WTC11 (cell line): ENCODE data around the gene FCER1G. TPM values are rescaled to one million over a fixed set of nuclear protein-coding genes. Genes with fewer than 3 reads are reported as not detected.

Experiments
- ATAC-seq: fragments of 200-7000 bp; cut with Tn5 transposase; 2 replicates; pipeline ENCODE4 v1.10.0; 2021; ENCODE audit warnings: mild to moderate bottlenecking, moderate library complexity
- CTCF ChIA-PET: fragments of 300-600 bp; sonication (Branson Sonifier 250); formaldehyde crosslinking; loops from one replicate; lab custom pipeline; 2021; ENCODE audit warnings: antibody characterized with exemption; lab: Charles Lee
- POLR2A ChIA-PET: fragments of 350-600 bp; sonication (Branson Sonifier 250); formaldehyde crosslinking; loops from one replicate; lab custom pipeline; 2021; ENCODE audit warnings: antibody characterized with exemption; lab: Charles Lee
- DNase-seq: peaks from one replicate; pipeline ENCODE4 v3.0.0; 2021; ENCODE audit warnings: low spot score
- H3K27ac Mint-ChIP-seq: 2 replicates; pipeline ENCODE4 v1.8.0; 2021; ENCODE audit warnings: mixed read lengths
- H3K27me3 Mint-ChIP-seq: 2 replicates; pipeline ENCODE4 v1.8.0; 2021; ENCODE audit warnings: low read depth, mild to moderate bottlenecking, moderate library complexity, mixed read lengths
- H3K36me3 Mint-ChIP-seq: 2 replicates; pipeline ENCODE4 v1.8.0; 2021; ENCODE audit warnings: mixed read lengths
- H3K4me1 Mint-ChIP-seq: 2 replicates; pipeline ENCODE4 v1.8.0; 2022; ENCODE audit warnings: mixed read lengths
- H3K4me3 Mint-ChIP-seq: 2 replicates; pipeline ENCODE4 v1.8.0; 2021; ENCODE audit warnings: mild to moderate bottlenecking, moderate library complexity, mixed read lengths
- H3K9me3 Mint-ChIP-seq: 2 replicates; pipeline ENCODE4 v1.8.0; 2021; ENCODE audit warnings: mixed read lengths
- ATF1 ChIP-seq: sonication (generic); formaldehyde crosslinking; IDR thresholded peaks from 2 replicates; pipeline ENCODE4 v1.8.1; 2023; ENCODE audit warnings: mild to moderate bottlenecking, moderate library complexity, missing genetic modification reagents
- CREB1 ChIP-seq: sonication (generic); formaldehyde crosslinking; IDR thresholded peaks from 2 replicates; pipeline ENCODE4 v1.8.0; 2023; ENCODE audit warnings: mild to moderate bottlenecking, missing genetic modification reagents
- FOXP1 ChIP-seq: sonication (generic); formaldehyde crosslinking; IDR thresholded peaks from 2 replicates; pipeline ENCODE4 v1.8.0; 2022; ENCODE audit warnings: missing genetic modification reagents, mild to moderate bottlenecking, moderate library complexity, borderline replicate concordance
- NFE2L1 ChIP-seq: sonication (generic); formaldehyde crosslinking; IDR thresholded peaks from 2 replicates; pipeline ENCODE4 v1.8.1; 2023; ENCODE audit warnings: missing genetic modification reagents
- NR3C1 ChIP-seq: sonication (generic); formaldehyde crosslinking; conservative IDR thresholded peaks from 2 replicates; pipeline ENCODE4 v1.8.1; 2023; ENCODE audit warnings: low read depth, mild to moderate bottlenecking, missing genetic modification reagents
- SMAD4 ChIP-seq: sonication (generic); formaldehyde crosslinking; IDR thresholded peaks from 2 replicates; pipeline ENCODE4 v1.8.0; 2022; ENCODE audit warnings: mild to moderate bottlenecking, missing genetic modification reagents
- SOX15 ChIP-seq: fragments of 250-450 bp; sonication (Bioruptor Pico); IDR thresholded peaks from 2 replicates; pipeline ENCODE4 v1.9.0; 2021; ENCODE audit warnings: mild to moderate bottlenecking
- ZNF121 ChIP-seq: sonication (generic); formaldehyde crosslinking; IDR thresholded peaks from 2 replicates; pipeline ENCODE4 v1.8.0; 2023; ENCODE audit warnings: missing genetic modification reagents
- ZNF263 ChIP-seq: sonication (generic); formaldehyde crosslinking; IDR thresholded peaks from 2 replicates; pipeline ENCODE4 v1.8.1; 2022; ENCODE audit warnings: low read depth, mild to moderate bottlenecking, moderate library complexity, missing genetic modification reagents
- ZNF423 ChIP-seq: fragments of 250-450 bp; sonication (Bioruptor Pico); IDR thresholded peaks from 2 replicates; pipeline ENCODE4 v2.1.2; 2022; ENCODE audit warnings: mild to moderate bottlenecking, moderate library complexity
- total RNA-seq: library from RNA; stranded (reverse); gene quantifications from 3 replicates; pipeline ENCODE4 v1.2.3, GENCODE V29; 2021
- TF ChIP-seq, protein P1 (sequence below): sonication (generic); formaldehyde crosslinking; IDR thresholded peaks from 2 replicates; pipeline ENCODE4 v1.8.1; 2023; ENCODE audit warnings: mild to moderate bottlenecking, missing genetic modification reagents, borderline replicate concordance
- TF ChIP-seq, protein P2 (sequence below): sonication (generic); formaldehyde crosslinking; IDR thresholded peaks from 2 replicates; pipeline ENCODE4 v1.8.0; 2022; ENCODE audit warnings: mild to moderate bottlenecking, missing genetic modification reagents
- TF ChIP-seq, protein P3 (sequence below): fragments of 200-600 bp; IDR thresholded peaks from 2 replicates; pipeline ENCODE4 v1.8.0; 2022; ENCODE audit warnings: antibody characterized with exemption
- TF ChIP-seq, protein P4 (sequence below): sonication (generic); formaldehyde crosslinking; conservative IDR thresholded peaks from 2 replicates; pipeline ENCODE4 v1.8.1; 2022; ENCODE audit warnings: mild to moderate bottlenecking, missing genetic modification reagents

Gene FCER1G
- total RNA-seq, 1 experiment from 2014 or later, result 0.85 TPM

DNA sequence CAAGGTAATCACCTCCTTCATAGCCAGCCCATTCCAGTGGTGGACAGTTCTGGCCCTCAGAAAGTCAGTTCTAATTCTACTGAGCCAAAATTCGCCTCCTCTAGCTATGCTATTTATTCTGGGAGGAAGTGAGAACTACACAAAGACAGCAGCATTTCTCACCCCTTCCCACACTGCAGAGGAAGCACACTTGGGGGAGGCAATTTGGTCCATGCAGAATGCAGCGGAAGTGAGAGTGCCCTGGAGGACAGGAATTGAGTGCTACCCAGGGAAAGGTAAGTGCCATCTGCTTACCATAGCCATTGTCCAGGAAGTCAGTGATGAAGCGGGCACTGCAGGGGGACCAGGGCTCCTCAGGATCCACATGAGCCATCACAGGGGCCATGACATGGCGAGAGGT, 19.9 kb upstream of the FCER1G start (continued):
- TF ChIP-seq, protein P1, sequence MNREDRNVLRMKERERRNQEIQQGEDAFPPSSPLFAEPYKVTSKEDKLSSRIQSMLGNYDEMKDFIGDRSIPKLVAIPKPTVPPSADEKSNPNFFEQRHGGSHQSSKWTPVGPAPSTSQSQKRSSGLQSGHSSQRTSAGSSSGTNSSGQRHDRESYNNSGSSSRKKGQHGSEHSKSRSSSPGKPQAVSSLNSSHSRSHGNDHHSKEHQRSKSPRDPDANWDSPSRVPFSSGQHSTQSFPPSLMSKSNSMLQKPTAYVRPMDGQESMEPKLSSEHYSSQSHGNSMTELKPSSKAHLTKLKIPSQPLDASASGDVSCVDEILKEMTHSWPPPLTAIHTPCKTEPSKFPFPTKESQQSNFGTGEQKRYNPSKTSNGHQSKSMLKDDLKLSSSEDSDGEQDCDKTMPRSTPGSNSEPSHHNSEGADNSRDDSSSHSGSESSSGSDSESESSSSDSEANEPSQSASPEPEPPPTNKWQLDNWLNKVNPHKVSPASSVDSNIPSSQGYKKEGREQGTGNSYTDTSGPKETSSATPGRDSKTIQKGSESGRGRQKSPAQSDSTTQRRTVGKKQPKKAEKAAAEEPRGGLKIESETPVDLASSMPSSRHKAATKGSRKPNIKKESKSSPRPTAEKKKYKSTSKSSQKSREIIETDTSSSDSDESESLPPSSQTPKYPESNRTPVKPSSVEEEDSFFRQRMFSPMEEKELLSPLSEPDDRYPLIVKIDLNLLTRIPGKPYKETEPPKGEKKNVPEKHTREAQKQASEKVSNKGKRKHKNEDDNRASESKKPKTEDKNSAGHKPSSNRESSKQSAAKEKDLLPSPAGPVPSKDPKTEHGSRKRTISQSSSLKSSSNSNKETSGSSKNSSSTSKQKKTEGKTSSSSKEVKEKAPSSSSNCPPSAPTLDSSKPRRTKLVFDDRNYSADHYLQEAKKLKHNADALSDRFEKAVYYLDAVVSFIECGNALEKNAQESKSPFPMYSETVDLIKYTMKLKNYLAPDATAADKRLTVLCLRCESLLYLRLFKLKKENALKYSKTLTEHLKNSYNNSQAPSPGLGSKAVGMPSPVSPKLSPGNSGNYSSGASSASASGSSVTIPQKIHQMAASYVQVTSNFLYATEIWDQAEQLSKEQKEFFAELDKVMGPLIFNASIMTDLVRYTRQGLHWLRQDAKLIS (CRISPR knock-in tag), result no peak
- TF ChIP-seq ZNF121 (CRISPR knock-in tag) (no peak), ATF1 (no peak), SMAD4 (CRISPR knock-in tag) (no peak), CREB1 (CRISPR knock-in tag) (no peak)
- TF ChIP-seq, protein P2, sequence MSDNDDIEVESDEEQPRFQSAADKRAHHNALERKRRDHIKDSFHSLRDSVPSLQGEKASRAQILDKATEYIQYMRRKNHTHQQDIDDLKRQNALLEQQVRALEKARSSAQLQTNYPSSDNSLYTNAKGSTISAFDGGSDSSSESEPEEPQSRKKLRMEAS, result no peak

DNA sequence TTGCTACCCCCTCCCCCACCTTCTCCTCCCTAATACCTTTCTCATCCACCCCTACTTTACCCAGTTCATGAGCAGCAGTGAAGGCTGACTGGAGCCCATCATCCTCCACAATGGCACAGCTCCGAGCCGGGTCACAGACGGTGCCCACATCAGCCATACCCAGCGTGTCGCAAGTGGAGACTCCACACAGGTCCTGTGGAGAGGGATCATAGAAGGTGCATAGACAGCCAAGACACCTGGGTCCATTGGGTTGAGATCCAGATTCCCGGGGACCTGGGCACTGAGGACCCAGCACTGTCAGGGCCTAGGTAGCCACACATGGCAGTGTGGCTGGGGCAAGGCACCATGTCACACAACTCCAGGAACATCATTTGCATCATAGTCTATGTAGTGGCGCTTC, 19.0 kb upstream of the FCER1G start:
- Mint-ChIP-seq H3K9me3 (no peaks in the 10 kb centered on the region), H3K4me1 (peaks cover 49% of the 10 kb centered on the region), H3K4me3 (no peak overlapping the region)
- DNase-seq, result no peak
- CTCF ChIA-PET, result no interaction called here
- TF ChIP-seq ZNF423 (CRISPR knock-in tag) (no peak), ZNF263 (CRISPR knock-in tag) (no peak), SOX15 (CRISPR knock-in tag) (no peak), NFE2L1 (no peak)
- TF ChIP-seq, protein P3, sequence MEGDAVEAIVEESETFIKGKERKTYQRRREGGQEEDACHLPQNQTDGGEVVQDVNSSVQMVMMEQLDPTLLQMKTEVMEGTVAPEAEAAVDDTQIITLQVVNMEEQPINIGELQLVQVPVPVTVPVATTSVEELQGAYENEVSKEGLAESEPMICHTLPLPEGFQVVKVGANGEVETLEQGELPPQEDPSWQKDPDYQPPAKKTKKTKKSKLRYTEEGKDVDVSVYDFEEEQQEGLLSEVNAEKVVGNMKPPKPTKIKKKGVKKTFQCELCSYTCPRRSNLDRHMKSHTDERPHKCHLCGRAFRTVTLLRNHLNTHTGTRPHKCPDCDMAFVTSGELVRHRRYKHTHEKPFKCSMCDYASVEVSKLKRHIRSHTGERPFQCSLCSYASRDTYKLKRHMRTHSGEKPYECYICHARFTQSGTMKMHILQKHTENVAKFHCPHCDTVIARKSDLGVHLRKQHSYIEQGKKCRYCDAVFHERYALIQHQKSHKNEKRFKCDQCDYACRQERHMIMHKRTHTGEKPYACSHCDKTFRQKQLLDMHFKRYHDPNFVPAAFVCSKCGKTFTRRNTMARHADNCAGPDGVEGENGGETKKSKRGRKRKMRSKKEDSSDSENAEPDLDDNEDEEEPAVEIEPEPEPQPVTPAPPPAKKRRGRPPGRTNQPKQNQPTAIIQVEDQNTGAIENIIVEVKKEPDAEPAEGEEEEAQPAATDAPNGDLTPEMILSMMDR, result no peak
- TF ChIP-seq, protein P4, sequence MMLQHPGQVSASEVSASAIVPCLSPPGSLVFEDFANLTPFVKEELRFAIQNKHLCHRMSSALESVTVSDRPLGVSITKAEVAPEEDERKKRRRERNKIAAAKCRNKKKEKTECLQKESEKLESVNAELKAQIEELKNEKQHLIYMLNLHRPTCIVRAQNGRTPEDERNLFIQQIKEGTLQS (CRISPR knock-in tag), result no peak
- TF ChIP-seq, all 79 proteins: peak for 0
- ATAC-seq, result no peak
- no peaks in the 10 kb centered on the region for H3K27me3 Mint-ChIP-seq
- no peak overlapping the region for H3K27ac Mint-ChIP-seq
- POLR2A ChIA-PET, result no interaction called here
- 0 out of 2 replicates have a peak, but pooled peaks cover 3% of the 10 kb centered on the region for H3K36me3 Mint-ChIP-seq

DNA sequence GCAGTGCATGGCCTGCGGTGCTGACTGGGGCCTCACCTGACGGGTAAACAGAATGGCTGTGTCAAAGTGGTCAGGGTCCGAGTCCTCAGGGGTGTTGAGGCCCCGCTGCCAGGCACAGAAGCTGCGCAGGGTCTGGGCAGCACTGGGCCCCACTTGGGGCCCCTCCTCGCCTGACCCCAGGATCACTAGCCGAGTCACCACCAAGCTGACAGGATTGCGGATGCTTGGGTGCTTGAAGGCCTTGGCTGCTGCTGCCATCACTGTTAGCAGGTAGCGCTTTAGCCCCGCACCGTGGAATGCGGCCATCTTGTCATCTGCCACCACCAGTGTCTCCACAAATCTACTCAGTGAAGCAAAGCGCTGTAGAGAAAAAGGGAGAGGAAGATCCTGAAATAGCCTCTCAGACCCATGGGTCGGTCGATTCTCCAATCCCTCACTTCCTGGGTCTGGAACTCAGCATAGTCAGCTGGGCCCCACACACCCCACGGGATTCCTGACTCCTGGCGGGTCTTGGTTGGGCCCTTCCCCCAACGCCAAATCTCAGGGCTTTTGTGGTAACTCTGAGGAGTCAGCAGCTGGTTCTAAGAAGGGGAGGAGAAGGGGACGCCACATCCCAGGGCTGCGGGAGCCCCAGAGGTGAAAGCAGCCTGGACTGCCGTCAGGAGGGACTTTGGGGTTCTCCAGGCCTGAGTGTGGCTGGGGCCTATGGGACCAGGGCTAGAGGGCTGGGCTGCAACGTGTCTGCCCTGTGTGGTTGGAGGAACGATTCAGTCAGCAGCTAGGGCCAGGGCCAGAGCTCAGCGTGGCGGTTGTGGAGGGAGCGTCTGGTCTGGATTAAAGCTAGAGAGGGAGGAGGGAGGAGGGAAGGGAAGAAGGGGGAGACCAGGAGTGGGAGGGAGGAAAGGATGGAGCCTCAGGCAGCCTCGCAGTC, 18.3 kb upstream of the FCER1G start:
- no peak for ATAC-seq
- no peak for DNase-seq
- no peaks in the 10 kb centered on the region for H3K27me3 Mint-ChIP-seq
- no peak overlapping the region for H3K27ac Mint-ChIP-seq
- POLR2A ChIA-PET, result no interaction called here
- CTCF ChIA-PET, result interaction anchor here (0.6 to 3.3 kb wide), 7 partner anchors 9 to 109 kb away, joined by 3 to 19 read pairs (median 4); partner anchors contain the start of genes PPOX and TOMM40L
- TF ChIP-seq FOXP1 (CRISPR knock-in tag) (0 out of 2 replicates have a peak, but pooled peaks have one; percentile 43), NR3C1 (CRISPR knock-in tag) (no peak)
- TF ChIP-seq, all 79 proteins: peak for 1
- H3K36me3 Mint-ChIP-seq, result 0 out of 2 replicates have a peak, but pooled peaks cover 1% of the 10 kb centered on the region
- H3K4me1 Mint-ChIP-seq, result peaks cover 56% of the 10 kb centered on the region
- H3K9me3 Mint-ChIP-seq, result no peaks in the 10 kb centered on the region
- peak overlapping the region; percentile 62 for H3K4me3 Mint-ChIP-seq
